HG02884 (cell line): Measurements from ENCODE around the gene MAPK4.

Experiments
- ATAC-seq: cut with Tn5 transposase; IDR thresholded peaks from one replicate; pipeline ENCODE4 v1.9.1; 2021; ENCODE audit warnings: mild to moderate bottlenecking, moderate library complexity; ENCODE audit not compliant: unreplicated experiment

MAPK4 gene

DNA sequence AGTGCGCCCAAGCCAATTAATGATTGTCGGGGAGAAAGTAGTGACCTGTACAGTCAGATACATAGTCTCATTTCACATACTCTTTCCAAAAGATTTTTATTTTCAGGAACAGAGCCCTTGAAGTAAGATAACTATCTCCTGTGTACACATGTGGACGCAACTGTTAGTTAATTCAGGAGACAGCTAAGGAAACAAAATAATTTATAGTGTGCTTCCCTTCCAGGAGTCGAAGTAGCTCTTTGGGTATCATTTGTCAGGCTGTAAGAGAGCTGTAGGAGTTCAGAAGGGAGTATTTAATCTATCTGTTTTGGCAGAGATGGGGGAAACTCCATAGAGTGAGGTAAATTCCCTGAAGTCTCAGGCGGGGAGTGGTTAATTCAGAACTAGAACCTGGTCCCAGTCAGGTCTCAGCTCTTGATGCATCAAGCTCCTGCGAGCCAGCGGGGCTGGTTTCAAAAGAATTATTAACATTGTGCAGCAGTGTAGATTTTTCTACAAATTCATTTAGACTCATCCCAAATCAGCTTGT lies 63.0 kb downstream of the MAPK4 start:
- ATAC-seq, result no peak

GRCh38 chr18:50623694-50624352 lies 63.9 kb downstream of the MAPK4 start:
- no peak for ATAC-seq

- no peak for ATAC-seq
These were observed 65.1 kb downstream of the MAPK4 start for GRCh38 chr18:50624981-50625380.

DNA sequence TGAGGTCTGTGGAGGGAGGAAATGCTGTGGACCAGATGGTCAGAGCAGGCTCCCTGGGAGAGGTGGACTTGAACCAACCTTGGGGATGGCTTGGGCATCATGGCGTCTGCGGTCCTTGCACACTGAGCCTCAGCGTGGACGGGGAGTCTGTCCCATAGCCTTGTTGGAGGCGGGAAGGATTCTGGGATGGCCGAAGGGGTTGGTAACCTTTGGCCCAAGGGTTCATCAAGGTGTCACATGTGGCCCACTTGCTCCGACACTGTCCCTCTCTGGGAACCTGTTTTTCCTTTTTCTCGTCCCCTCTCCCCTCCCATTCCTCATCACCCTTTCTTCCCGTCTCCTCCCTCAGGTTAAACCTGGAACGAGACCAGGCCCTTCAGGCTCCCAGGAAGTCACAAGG lies 66.4 kb downstream of the MAPK4 start:
- ATAC-seq, result no peak

- ATAC-seq, result no peak
These were observed 68.0 kb downstream of the MAPK4 start for GRCh38 chr18:50627594-50628532.

GRCh38 chr18:50628533-50628905 lies 68.6 kb downstream of the MAPK4 start:
- ATAC-seq, result no peak

GRCh38 chr18:50629148-50629631 lies 69.3 kb downstream of the MAPK4 start:
- ATAC-seq, result no peak

DNA sequence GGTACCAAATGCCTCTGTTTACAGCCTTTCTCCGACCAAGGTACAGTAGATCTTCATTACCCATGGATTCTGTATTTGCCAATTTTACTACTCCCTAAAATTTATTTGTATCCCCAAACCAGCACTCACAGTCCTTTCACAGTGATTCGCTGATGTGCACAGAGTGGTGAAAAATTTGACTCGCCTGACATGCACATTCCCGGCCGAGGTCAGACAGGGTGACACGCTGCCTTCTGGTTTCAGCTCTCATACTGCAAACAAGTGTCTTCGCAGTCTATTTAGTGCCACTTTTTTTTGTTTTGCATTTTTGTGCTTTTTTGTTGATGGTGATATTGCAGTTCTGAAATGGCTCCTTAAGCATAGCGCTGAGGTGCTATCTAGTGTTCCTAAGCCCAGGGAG lies 71.0 kb downstream of the MAPK4 start:
- no peak for ATAC-seq

- no peak for ATAC-seq
These were observed 73.1 kb downstream of the MAPK4 start for GRCh38 chr18:50632895-50633515.

DNA sequence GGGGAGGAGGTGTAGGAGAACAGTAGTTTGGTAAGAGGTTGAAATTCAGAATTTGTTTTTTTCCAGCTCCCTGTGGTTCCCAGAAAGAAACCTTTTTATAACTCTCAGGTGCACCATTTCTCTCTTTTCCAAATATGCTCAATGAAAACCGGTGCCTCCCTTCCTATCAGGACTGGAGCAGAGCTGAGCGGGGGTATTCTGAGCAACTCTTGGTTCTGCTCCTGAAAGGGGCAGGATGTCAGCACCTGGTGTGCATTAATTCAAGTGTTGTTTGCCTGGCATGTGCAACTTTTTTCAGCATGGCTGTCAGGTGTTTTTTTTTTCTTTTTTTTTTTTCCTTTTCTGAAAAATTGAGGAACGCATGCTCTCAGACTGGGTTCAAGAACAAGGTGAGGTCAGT lies 74.1 kb downstream of the MAPK4 start:
- ATAC-seq, result no peak

DNA sequence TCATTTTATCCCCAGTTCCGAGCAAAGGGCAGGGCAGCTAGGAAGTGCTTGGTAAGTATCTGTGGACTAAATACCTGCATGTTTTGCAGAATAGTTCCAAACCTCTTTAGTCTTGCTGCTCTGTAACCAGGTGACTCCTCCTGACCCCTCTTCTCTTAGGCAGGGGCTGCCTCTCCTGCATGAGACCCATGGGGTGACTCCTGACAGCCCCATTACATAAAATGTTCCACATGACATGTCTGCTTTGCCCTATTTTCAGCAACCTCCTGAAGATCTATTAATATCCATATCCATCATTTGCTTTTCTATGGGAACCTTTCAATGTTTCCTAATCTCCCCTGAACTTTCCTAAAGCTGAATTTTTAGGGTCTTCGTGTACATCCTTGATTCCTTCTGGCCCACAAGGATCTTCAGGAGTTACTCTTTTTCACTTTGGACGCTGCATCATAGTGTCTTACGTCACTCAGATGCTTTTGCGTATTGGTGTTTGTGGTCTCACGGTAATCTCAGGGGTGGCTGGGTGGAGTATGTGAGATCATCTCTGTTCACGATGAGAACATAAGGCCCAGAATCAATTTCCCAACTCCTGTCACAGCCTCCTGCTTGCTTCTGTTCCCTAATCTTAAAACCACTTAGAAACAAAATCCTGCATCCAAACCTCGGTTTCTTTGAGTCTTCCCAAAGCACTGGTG lies 76.6 kb downstream of the MAPK4 start:
- ATAC-seq, result no peak

DNA sequence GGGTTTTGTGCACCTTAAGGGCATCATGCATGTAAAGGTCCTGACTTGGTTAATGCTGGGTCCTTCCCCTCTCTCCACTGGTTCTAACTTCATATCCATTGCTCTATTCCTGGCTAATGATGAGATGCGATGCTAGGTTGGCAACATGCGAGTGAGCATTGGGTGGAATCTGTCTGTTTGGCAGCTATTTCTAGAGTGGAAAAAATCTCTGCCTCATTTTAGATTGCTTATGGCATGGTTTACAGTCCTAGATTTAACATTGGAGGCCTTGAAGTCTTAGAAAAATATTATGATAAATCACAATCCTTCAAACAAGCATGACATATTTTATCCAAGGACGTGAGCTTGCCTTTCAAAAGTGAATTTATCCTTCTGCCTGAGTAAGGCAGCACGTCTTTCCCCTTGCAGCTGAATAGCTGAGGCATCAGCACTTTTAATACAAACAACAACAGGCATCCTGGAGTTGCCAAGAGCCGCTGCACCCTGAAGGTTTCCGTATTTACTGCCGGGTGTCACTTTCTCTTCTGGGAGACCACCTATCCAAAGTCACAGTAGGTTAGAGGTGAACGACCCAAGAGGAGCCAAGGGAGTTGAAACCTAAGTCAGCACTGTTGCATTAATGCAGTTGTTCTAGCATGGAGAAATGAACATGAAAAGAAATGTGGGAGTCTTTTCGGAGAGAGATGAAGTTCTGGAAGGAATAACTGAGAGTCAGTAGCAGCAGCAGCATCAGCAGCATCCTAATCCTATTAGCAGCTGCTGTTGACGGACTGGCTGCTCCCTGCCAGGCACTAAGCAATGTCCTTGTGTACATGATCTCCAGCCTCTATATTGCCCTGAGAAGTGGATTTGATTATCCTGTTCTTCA lies 78.4 kb downstream of the MAPK4 start:
- no peak for ATAC-seq

GRCh38 chr18:50638884-50639420 lies 79.1 kb downstream of the MAPK4 start:
- no peak for ATAC-seq

- ATAC-seq, result no peak
These were observed 79.8 kb downstream of the MAPK4 start for GRCh38 chr18:50639711-50640110.

- ATAC-seq, result no peak
These were observed 82.6 kb downstream of the MAPK4 start for GRCh38 chr18:50642439-50642838.

DNA sequence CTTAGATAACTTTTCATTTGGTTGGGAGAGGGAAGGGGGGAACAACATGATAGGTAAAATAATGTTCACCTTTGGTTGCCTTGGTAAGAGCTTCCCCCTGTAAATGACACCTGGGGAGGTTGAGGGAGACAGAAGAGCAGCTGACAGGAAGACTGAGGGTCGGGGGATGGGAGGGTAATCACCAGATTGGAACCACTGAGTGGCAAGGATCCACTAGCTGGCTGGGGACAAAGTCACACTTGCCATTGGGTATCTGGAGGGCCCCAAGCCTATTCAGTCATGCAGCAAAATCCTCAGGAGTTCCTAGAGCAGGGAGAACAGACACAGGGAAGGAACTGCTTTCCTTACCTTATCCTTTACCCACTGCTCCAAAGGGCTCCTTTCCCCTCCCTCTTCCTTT lies 84.3 kb downstream of the MAPK4 start:
- ATAC-seq, result no peak

DNA sequence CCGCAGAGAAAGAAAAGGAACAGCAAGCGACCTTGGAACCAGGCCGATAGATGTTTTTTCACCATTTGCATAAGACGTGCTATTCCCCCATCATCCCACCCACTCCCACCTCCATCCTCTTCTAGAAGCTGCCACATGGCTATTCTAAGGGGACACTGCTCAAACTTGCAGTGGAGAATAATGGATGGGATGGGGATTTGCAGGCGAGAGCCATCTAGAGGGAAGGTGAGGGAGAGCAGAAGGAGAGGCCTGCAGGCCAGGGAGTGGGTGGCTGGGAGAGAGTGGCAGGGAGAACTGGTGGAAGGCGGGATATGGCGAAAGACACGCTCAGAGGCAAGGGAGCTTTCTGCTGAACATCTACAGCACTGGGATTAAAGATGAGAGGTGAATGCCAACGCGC lies 84.9 kb downstream of the MAPK4 start:
- ATAC-seq, result no peak

DNA sequence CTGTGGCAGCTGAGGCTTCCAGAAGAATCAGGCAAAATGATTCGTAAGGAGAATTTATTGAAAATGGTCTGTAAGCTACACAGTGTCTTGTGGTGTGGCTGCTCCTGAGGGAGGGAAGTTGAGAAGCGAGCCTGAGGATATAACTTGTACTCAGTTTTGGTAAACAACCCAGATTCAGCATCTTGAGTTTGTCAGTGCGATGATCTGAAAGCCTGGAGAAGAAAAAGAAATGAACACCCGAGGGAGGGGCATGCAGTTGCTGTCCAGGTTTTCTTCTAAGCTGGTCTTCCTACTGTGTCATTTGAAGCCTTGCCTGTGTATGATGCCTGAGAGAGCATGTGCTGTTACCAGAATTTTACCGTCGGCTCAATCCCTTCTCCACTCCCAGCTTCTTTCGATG lies 87.3 kb downstream of the MAPK4 start:
- no peak for ATAC-seq

- no peak for ATAC-seq
These were observed 87.9 kb downstream of the MAPK4 start for GRCh38 chr18:50647792-50648191.

- no peak for ATAC-seq
These were observed 89.9 kb downstream of the MAPK4 start for GRCh38 chr18:50649821-50650220.
